ENCODE results near the gene NEIL1.
"Not testable (repeated sequence)": the region's sequence is repeated elsewhere in the genome, so short reads cannot be mapped to it uniquely, and the experiment has no call there.

NEIL1 gene

DNA sequence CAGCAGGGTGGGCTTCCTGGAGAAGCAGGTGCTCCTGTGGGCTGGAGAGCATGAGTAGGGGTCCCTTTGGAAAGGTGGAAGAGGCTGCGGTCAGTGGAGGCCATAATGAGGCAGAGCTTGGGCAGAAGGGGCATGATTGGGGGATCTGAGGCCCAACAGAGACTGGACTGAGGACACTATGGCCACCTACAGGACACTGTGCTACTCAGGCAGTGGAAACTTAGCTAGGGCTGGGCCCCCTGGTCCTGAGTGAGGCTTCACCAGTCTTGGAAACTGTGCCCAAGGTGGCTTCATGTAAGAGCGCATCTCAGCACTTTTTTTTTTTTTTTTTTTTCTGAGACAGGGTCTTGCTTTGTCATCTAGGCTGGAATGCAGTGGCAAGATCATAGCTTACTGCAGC, 17.3 kb upstream of the NEIL1 start:
- Histone ChIP-seq H3K27me3 (no peaks in the 10 kb centered on the region), H3K27ac (no peak overlapping the region), H3K4me3 (ENCODE audit: low read depth in 1 of 2, low read length in 1 of 2) (no peak overlapping the region), H3K4me1 (ENCODE audit: control insufficient read depth in 1 of 2, insufficient read depth in 1 of 2, low read depth in 1 of 2, low read length in 1 of 2) (no peaks in the 10 kb centered on the region), H3K9me3 (no peaks in the 10 kb centered on the region), H3K36me3 (no peaks in the 10 kb centered on the region)
- TF ChIP-seq, protein P1, sequence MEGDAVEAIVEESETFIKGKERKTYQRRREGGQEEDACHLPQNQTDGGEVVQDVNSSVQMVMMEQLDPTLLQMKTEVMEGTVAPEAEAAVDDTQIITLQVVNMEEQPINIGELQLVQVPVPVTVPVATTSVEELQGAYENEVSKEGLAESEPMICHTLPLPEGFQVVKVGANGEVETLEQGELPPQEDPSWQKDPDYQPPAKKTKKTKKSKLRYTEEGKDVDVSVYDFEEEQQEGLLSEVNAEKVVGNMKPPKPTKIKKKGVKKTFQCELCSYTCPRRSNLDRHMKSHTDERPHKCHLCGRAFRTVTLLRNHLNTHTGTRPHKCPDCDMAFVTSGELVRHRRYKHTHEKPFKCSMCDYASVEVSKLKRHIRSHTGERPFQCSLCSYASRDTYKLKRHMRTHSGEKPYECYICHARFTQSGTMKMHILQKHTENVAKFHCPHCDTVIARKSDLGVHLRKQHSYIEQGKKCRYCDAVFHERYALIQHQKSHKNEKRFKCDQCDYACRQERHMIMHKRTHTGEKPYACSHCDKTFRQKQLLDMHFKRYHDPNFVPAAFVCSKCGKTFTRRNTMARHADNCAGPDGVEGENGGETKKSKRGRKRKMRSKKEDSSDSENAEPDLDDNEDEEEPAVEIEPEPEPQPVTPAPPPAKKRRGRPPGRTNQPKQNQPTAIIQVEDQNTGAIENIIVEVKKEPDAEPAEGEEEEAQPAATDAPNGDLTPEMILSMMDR (IDR thresholded peaks at IDR 0.05), result no peak

DNA sequence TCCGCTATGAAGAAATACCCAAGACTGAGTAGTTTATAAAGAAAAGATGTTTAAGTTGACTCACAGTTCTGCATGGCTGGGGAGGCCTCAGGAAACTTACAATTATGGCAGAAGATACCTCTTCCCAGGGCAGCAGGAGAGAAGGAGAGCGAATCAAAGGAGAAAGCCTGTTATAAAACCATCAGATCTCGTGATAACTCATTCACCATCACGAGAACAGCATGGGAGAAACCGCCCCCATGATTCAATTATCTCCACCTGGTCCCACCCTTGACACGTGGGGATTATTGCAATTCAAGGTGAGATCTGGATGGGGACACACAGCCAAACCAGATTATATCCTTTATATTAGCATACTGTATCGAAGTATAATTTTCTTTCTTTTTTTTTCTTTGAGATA, 14.7 kb upstream of the NEIL1 start:
- not testable (repeated sequence) for H3K27ac ChIP-seq; H3K9me3 ChIP-seq; H3K4me3 ChIP-seq (ENCODE audit: low read depth in 1 of 2, low read length in 1 of 2); H3K27me3 ChIP-seq; H3K36me3 ChIP-seq
- peaks cover 14 to 15% of the 10 kb centered on the region in 2 experiments for H3K4me1 ChIP-seq (ENCODE audit: control insufficient read depth in 1 of 2, insufficient read depth in 1 of 2, low read depth in 1 of 2, low read length in 1 of 2)

DNA sequence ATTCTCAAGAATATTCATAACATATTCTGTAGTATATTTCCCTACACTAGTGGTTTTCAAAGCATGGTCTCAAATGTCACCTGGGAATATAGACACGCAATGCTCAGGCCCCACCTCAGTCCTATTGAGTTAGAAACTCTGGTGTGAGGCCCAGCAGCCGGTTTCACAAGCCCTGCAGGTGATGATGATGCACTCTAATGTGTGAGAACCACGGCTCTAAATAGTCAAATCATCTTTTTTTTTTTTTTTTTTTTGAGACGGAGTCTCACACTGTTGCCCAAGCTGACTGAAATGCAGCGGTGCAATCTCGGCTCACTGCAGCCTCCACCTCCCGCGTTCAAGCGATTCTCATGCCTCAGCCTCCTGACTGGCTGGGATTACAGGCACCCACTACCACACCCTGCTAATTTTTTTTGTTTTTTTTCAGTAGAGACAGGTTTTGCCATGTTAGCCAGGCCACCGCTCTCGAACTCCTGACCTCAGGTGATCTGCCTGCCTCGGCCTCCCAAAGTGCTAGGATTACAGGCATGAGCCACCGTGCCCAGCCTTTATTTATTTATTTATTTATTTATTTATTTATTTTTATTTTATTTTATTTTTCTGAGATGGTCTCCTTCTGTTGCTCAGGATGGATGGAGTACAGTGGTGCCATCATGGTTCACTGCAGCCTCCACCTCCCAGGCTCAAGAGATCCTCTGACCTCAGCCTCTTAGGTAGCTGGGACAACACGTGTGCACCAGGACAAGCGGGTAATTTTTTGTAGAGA, 13.0 kb upstream of the NEIL1 start:
- H3K4me1 ChIP-seq (ENCODE audit: control insufficient read depth in 1 of 2, insufficient read depth in 1 of 2, low read depth in 1 of 2, low read length in 1 of 2), result peaks cover 14 to 15% of the 10 kb centered on the region in 2 experiments
- H3K4me3 ChIP-seq (ENCODE audit: low read depth in 1 of 2, low read length in 1 of 2); H3K27ac ChIP-seq; H3K9me3 ChIP-seq; H3K27me3 ChIP-seq; H3K36me3 ChIP-seq: not testable (repeated sequence)

- Histone ChIP-seq H3K27ac (no peak overlapping the region), H3K36me3 (peaks cover 12% of the 10 kb centered on the region), H3K4me1 (ENCODE audit: control insufficient read depth in 1 of 2, insufficient read depth in 1 of 2, low read depth in 1 of 2, low read length in 1 of 2) (peaks cover 14 to 15% of the 10 kb centered on the region in 2 experiments), H3K9me3 (no peaks in the 10 kb centered on the region), H3K4me3 (ENCODE audit: low read depth in 1 of 2, low read length in 1 of 2) (peak overlapping the region; percentile 76 to 77), H3K27me3 (no peaks in the 10 kb centered on the region)
- TF ChIP-seq, protein P1 (IDR thresholded peaks at IDR 0.05), result no peak
These were observed 11.5 kb upstream of the NEIL1 start for GRCh38 chr15:75335313-75335704.

DNA sequence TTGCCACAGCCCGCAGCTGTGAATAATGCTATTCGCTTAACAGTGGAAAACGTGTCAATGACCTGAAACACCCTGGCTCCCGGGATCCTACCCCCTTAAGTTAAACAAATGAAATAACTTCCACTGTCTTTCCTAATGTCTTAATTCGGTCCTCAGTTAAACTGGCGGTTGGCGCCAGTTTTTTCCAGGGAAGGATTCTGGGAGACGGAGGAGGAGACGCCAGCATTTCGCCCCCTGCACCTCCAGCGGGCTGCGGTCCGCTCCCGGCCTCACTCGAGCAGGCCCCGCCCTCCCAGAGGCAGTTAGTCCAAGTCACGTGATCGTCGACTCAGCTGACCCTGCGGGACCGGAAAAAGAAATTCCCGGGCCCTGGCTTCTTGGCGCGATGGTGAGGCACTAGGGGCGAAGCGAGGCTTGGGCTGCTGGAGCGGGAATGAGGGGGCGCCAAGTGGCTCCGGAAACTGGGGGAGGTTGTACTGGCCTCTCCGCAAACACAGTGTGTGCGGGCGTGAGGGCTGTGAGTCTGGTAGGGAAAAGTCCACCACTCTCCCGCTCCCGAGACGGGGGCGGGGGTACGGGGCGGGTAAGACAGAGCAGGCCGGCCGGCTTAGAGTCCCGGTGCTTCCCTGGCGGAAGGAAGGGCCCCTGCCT, 11.0 kb upstream of the NEIL1 start, which contains the start of gene COMMD4:
Gene COMMD4 (plus strand): TSS at position 359 of the 651 bp plus-strand sequence. CDS start 27 bp downstream, at position 386.
- no peaks in the 10 kb centered on the region for H3K27me3 ChIP-seq
- peaks cover 14 to 15% of the 10 kb centered on the region in 2 experiments for H3K4me1 ChIP-seq (ENCODE audit: control insufficient read depth in 1 of 2, insufficient read depth in 1 of 2, low read depth in 1 of 2, low read length in 1 of 2)
- TF ChIP-seq, protein P1 (IDR thresholded peaks at IDR 0.05), result no peak
- peak within 1 kb of the TSS; percentile 76 to 77 for H3K4me3 ChIP-seq (ENCODE audit: low read depth in 1 of 2, low read length in 1 of 2)
- H3K27ac ChIP-seq, result peak within 1 kb of the TSS; percentile 60
- peaks cover 12% of the 10 kb centered on the region for H3K36me3 ChIP-seq
- H3K9me3 ChIP-seq, result no peaks in the 10 kb centered on the region

- TF ChIP-seq, protein P1 (IDR thresholded peaks at IDR 0.05), result no peak
- Histone ChIP-seq H3K4me1 (ENCODE audit: control insufficient read depth in 1 of 2, insufficient read depth in 1 of 2, low read depth in 1 of 2, low read length in 1 of 2) (peaks cover 14 to 15% of the 10 kb centered on the region in 2 experiments), H3K27me3 (peaks cover 7% of the 10 kb centered on the region), H3K4me3 (ENCODE audit: low read depth in 1 of 2, low read length in 1 of 2) (no peak overlapping the region), H3K27ac (no peak overlapping the region), H3K9me3 (no peaks in the 10 kb centered on the region), H3K36me3 (peaks cover 12% of the 10 kb centered on the region)
These were observed 8.1 kb upstream of the NEIL1 start for GRCh38 chr15:75338661-75339240.
